ENCODE results near the gene NEK6. TPM values are rescaled to one million over a fixed set of nuclear protein-coding genes. Genes with fewer than 3 reads are reported as not detected.

NEK6 gene
- total RNA-seq, 2 experiments from 2014 or later: 19.9 to 20.9 TPM

GRCh38 chr9:124390794-124391658 lies 133.3 kb downstream of the NEK6 start:
- DNase-seq (no peak), ATAC-seq (no peak)
- Mint-ChIP-seq H3K4me3 (no peak overlapping the region), H3K36me3 (ENCODE audit: low read depth) (peaks cover 11% of the 10 kb centered on the region), H3K27me3 (ENCODE audit: low read depth) (no peaks in the 10 kb centered on the region), H3K4me1 (ENCODE audit: low read depth) (peaks cover 26% of the 10 kb centered on the region), H3K27ac (no peak overlapping the region), H3K9me3 (ENCODE audit: insufficient read depth) (no peaks in the 10 kb centered on the region)
- CTCF ChIA-PET: interaction anchor here (0.7 to 2.4 kb wide), 6 partner anchors 10 to 559 kb away, joined by 3 to 10 read pairs (median 4); partner anchors contain the start of gene PSMB7
- POLR2A ChIA-PET: no interaction called here

- Mint-ChIP-seq H3K36me3 (ENCODE audit: low read depth) (peaks cover 15% of the 10 kb centered on the region), H3K27me3 (ENCODE audit: low read depth) (no peaks in the 10 kb centered on the region), H3K27ac (no peak overlapping the region), H3K9me3 (ENCODE audit: insufficient read depth) (no peaks in the 10 kb centered on the region), H3K4me1 (ENCODE audit: low read depth) (peaks cover 31% of the 10 kb centered on the region), H3K4me3 (no peak overlapping the region)
- no peak for ATAC-seq
- DNase-seq: no peak
- ChIA-PET POLR2A (interaction anchor here (1.1 kb wide), 1 partner anchor 266 kb away, joined by 3 read pairs; no protein-coding TSS in a partner anchor), CTCF (interaction anchor here (0.8 to 3.8 kb wide), 4 partner anchors 18 to 266 kb away, joined by 3 to 15 read pairs (median 8); no protein-coding TSS in a partner anchor)
Observed at GRCh38 chr9:124392254-124392870, 134.6 kb downstream of the NEK6 start.

GRCh38 chr9:124392871-124393460 lies 135.2 kb downstream of the NEK6 start:
- CTCF ChIA-PET: interaction anchor here (0.8 to 3.8 kb wide), 5 partner anchors 15 to 266 kb away, joined by 3 to 15 read pairs (median 5); no protein-coding TSS in a partner anchor
- Mint-ChIP-seq H3K4me1 (ENCODE audit: low read depth) (peaks cover 31% of the 10 kb centered on the region), H3K9me3 (ENCODE audit: insufficient read depth) (no peaks in the 10 kb centered on the region)

GRCh38 chr9:124394167-124394566 lies 136.4 kb downstream of the NEK6 start:
- peak; percentile 43 for ATAC-seq
- CTCF ChIA-PET: interaction anchor here (1.0 to 3.8 kb wide), 16 partner anchors 12 to 433 kb away, joined by 3 to 21 read pairs (median 3); partner anchors contain the start of gene PSMB7
- no peak overlapping the region for H3K4me3 Mint-ChIP-seq
- POLR2A ChIA-PET: no interaction called here
- DNase-seq: no peak
- H3K27me3 Mint-ChIP-seq (ENCODE audit: low read depth): no peaks in the 10 kb centered on the region
- H3K36me3 Mint-ChIP-seq (ENCODE audit: low read depth): peaks cover 15% of the 10 kb centered on the region
- no peaks in the 10 kb centered on the region for H3K9me3 Mint-ChIP-seq (ENCODE audit: insufficient read depth)
- peak overlapping the region; percentile 78 for H3K27ac Mint-ChIP-seq
- H3K4me1 Mint-ChIP-seq (ENCODE audit: low read depth): peaks cover 27% of the 10 kb centered on the region

More at GRCh38 chr9:124392871-124393460, 135.2 kb downstream of the NEK6 start:
- DNase-seq (no peak), ATAC-seq (no peak)
- Mint-ChIP-seq H3K36me3 (ENCODE audit: low read depth) (peaks cover 15% of the 10 kb centered on the region), H3K4me3 (no peak overlapping the region), H3K27ac (no peak overlapping the region), H3K27me3 (ENCODE audit: low read depth) (no peaks in the 10 kb centered on the region)
- POLR2A ChIA-PET: interaction anchor here (1.1 kb wide), 1 partner anchor 267 kb away, joined by 3 read pairs; no protein-coding TSS in a partner anchor

- no peak overlapping the region for H3K4me3 Mint-ChIP-seq
- CTCF ChIA-PET: interaction anchor here (1.0 to 3.8 kb wide), 17 partner anchors 8 to 434 kb away, joined by 3 to 21 read pairs (median 3); partner anchors contain the start of gene PSMB7
- H3K36me3 Mint-ChIP-seq (ENCODE audit: low read depth): peaks cover 15% of the 10 kb centered on the region
- DNase-seq (no peak), ATAC-seq (peak; percentile 12)
- no peaks in the 10 kb centered on the region for H3K27me3 Mint-ChIP-seq (ENCODE audit: low read depth)
- H3K9me3 Mint-ChIP-seq (ENCODE audit: insufficient read depth): no peaks in the 10 kb centered on the region
- H3K27ac Mint-ChIP-seq: peak overlapping the region; percentile 78
- POLR2A ChIA-PET: no interaction called here
- H3K4me1 Mint-ChIP-seq (ENCODE audit: low read depth): peaks cover 26% of the 10 kb centered on the region
Observed at GRCh38 chr9:124394596-124394995, 136.8 kb downstream of the NEK6 start.

GRCh38 chr9:124395826-124396225 lies 138.1 kb downstream of the NEK6 start:
- H3K27me3 Mint-ChIP-seq (ENCODE audit: low read depth): no peaks in the 10 kb centered on the region
- no peak overlapping the region for H3K27ac Mint-ChIP-seq
- ATAC-seq: no peak
- no peak for DNase-seq
- peaks cover 17% of the 10 kb centered on the region for H3K36me3 Mint-ChIP-seq (ENCODE audit: low read depth)
- POLR2A ChIA-PET: no interaction called here
- peaks cover 28% of the 10 kb centered on the region for H3K4me1 Mint-ChIP-seq (ENCODE audit: low read depth)
- CTCF ChIA-PET: interaction anchor here (1.3 to 2.8 kb wide), 3 partner anchors 10 to 269 kb away, joined by 3 to 21 read pairs (median 7); no protein-coding TSS in a partner anchor
- no peak overlapping the region for H3K4me3 Mint-ChIP-seq
- no peaks in the 10 kb centered on the region for H3K9me3 Mint-ChIP-seq (ENCODE audit: insufficient read depth)

- ChIA-PET POLR2A (no interaction called here), CTCF (interaction anchor here (0.7 to 3.2 kb wide), 5 partner anchors 11 to 17 kb away, joined by 3 to 19 read pairs (median 5); partner anchors contain the start of gene PSMB7)
- H3K4me3 Mint-ChIP-seq: no peak overlapping the region
- H3K4me1 Mint-ChIP-seq (ENCODE audit: low read depth): peaks cover 30% of the 10 kb centered on the region
- H3K27ac Mint-ChIP-seq: no peak overlapping the region
- H3K27me3 Mint-ChIP-seq (ENCODE audit: low read depth): no peaks in the 10 kb centered on the region
- H3K9me3 Mint-ChIP-seq (ENCODE audit: insufficient read depth): no peaks in the 10 kb centered on the region
- H3K36me3 Mint-ChIP-seq (ENCODE audit: low read depth): peaks cover 25% of the 10 kb centered on the region
- ATAC-seq: no peak
- no peak for DNase-seq
Observed at GRCh38 chr9:124398191-124398935, 140.6 kb downstream of the NEK6 start.

GRCh38 chr9:124399323-124399967 lies 141.7 kb downstream of the NEK6 start:
- ChIA-PET POLR2A (no interaction called here), CTCF (interaction anchor here (1.0 to 3.2 kb wide), 3 partner anchors 11 to 273 kb away, joined by 3 to 19 read pairs (median 3); no protein-coding TSS in a partner anchor)
- ATAC-seq (no peak), DNase-seq (no peak)
- Mint-ChIP-seq H3K9me3 (ENCODE audit: insufficient read depth) (no peaks in the 10 kb centered on the region), H3K4me3 (no peak overlapping the region), H3K27me3 (ENCODE audit: low read depth) (no peaks in the 10 kb centered on the region), H3K4me1 (ENCODE audit: low read depth) (peaks cover 27% of the 10 kb centered on the region), H3K27ac (no peak overlapping the region), H3K36me3 (ENCODE audit: low read depth) (peaks cover 31% of the 10 kb centered on the region)

GRCh38 chr9:124399968-124400940 lies 142.5 kb downstream of the NEK6 start:
- DNase-seq: no peak
- H3K4me1 Mint-ChIP-seq (ENCODE audit: low read depth): peaks cover 20% of the 10 kb centered on the region
- ChIA-PET CTCF (interaction anchor here (0.9 to 3.2 kb wide), 4 partner anchors 10 to 274 kb away, joined by 3 to 19 read pairs (median 3); no protein-coding TSS in a partner anchor), POLR2A (no interaction called here)
- no peak overlapping the region for H3K4me3 Mint-ChIP-seq
- H3K27me3 Mint-ChIP-seq (ENCODE audit: low read depth): no peaks in the 10 kb centered on the region
- no peak overlapping the region for H3K27ac Mint-ChIP-seq
- H3K36me3 Mint-ChIP-seq (ENCODE audit: low read depth): peaks cover 34% of the 10 kb centered on the region
- no peak for ATAC-seq
- H3K9me3 Mint-ChIP-seq (ENCODE audit: insufficient read depth): no peaks in the 10 kb centered on the region

Data from activated CD8-positive, alpha-beta T cell treated with anti-CD3 and anti-CD28 coated beads, Interleukin-2, amount 10 ng/mL, durations not matched to agents 7 days and 5 days (primary cell).